Stimulated activated CD8-positive, alpha-beta memory T cell treated with anti-CD3 and anti-CD28 coated beads, Interleukin-15, amount 100 ng/mL, for 4 hours (primary cell): Measurements from ENCODE around the gene COL11A1.
"Not testable (repeated sequence)": the region's sequence is repeated elsewhere in the genome, so short reads cannot be mapped to it uniquely, and the experiment has no call there.

Source experiments
- DNase-seq, 2 donors: peaks; one replicate each; pipeline ENCODE4 v3.0.0-alpha.2; 2020; ENCODE audit warnings: low read depth in 2 of 2

COL11A1 gene

DNA sequence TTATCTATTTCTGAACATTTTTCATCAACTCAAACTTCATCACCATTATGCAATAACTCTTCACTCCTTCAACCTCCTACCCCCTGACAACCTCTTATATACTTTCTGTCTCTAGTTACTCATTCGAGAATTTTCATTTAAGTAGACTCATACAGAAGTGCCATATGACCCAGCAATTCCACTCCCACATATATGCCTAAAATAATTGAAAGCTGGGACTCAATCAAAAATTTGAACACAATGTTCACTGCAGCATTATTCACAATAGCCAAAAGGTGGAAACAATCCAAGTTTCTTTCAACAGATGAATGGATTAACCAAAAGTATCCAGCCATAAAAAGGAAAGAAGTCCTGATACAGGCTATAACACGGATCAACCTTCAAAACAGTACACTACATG is 24.1 kb downstream of the COL11A1 start:
- DNase-seq, result no peak

DNA sequence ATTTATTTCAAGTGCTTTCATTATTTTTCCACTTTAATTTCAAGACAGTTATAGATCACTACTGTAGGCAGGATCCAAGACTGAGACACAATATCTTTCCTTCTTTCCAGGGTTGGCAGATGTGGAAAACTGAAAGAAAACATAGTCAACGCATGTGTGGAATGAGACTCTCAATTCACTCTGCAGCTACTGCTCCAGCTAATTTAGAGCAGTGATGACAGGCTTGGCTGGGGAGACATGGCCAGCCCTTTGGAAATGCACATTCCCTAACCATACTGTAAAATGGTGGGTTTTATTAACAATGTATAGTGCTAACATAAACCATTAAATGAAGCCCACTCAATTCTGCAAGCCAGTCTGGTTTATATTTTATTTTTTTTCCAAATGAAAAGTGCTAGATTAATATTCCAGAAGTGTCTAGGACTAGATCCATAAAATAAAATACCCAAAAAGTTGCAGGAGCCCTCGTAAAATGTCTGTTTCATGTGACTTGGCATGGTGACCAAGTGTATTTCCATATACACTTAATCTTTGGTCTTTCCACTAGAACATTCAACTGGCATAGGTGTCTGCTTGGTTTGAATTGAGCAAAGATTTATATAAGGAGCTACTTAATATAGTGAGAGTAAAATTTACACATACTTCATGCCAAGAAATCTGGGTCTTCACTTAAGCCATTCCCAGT is 32.9 kb downstream of the COL11A1 start:
- no peak for DNase-seq

DNA sequence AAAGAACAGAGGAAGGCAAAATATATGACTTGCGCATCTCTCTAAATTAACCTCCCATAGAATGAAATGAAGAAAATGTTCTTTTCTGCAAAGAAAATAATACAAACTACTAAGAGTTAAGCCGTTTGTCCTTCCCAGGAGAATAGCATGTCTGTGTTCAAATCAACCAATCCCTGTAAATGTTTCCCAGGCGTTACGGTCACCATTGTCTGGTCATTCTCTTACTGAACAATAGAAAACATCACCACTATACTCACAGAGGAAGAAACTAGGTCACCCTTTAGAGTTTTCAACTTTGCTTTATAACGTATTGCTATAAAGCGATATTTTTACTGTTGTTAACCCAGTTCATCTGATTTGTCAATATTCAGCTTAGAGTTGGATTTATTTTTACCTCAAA is 34.1 kb downstream of the COL11A1 start:
- DNase-seq, result no peak

DNA sequence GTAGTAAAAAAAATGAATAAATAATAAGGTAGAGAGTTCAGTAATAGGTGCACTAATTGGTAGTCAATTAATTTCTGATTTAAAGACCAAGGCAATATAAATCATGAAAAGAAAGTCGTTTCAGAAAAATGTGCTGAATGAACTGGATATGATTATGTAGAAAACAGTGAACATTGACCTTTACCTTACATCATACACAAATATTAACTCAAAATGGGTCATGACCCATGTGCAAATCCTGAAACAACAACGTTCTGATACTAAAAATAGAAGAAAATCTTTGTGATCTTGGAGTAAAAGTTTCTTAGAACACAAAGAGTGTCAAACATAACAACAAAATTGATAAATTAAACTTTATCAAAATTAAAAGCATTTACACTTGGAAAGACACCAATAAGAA is 39.1 kb downstream of the COL11A1 start:
- DNase-seq, result no peak

DNA sequence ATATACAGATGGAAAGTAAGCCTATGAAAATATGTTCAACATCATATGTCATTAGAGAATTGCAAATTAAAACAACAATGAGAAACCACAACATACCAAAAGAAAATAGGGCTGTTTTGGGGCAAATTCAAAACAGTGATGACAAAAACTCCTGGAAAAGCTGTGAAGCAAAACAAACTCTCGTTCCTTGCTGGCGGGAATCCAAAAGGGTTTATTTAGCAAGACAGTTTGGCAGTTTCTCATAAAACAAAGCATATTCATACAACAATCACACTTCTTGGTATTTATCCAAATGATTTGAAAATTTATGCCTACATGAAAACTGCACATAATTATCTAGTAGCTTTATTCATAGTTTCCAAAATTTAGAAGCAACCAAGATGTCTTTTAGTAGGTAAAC is 44.4 kb downstream of the COL11A1 start:
- DNase-seq, result no peak

DNA sequence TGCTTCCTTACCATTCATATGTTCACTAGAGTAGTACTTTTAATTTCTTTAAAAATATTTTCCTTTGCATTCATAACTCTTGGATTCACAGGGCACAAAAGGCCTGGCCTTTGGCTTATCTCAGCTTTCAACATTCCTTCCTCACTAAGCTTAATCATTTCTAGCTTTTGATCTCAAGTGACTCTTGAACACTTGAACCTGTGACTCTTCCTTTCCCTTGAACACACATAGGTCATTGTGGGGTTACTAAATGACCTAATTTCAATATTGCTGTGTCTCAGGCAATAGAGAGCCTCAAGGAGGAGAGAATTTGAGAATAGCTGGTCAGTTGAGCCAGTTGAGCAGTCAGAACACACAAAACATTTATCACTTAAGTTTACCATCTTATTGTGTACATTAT is 49.9 kb downstream of the COL11A1 start:
- no peak for DNase-seq

DNA sequence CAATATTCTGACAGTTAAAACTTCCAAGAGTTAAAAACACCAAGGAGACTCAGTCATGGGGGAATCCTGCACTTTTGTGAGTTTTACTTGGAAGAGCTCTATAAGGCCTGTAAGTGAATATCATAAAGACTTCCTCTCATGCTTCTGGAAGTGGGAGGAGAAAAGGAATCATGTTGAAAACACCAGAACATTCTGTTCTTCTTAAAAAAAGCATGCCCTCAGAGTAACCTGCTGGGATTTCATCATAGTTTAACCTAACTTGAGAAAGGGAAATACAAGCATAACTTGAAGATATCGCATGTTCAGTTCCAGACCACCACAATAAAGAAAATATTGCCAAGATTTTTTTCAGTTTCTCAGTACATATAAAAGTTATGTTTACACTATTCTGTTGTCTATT is 51.9 kb downstream of the COL11A1 start:
- DNase-seq, result no peak

DNA sequence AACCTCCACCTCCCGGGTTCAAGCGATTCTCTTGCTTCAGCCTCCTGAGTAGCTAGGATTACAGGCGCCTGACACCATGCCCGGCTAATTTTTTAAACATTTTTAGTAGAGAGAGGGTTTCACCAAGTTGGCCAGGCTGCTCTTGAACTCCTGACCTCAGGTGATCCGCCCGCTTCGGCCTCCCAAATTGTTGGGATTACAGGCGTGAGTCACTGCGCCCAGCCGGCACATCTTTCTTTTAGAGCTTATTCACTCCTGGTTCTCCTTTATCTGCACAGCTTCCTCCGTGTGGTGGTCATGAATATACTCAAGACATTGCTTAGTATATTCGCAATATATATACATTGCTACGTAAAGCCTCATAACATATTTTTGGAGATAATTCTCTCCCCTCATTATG is 80.2 kb downstream of the COL11A1 start:
- DNase-seq, result not testable (repeated sequence)

DNA sequence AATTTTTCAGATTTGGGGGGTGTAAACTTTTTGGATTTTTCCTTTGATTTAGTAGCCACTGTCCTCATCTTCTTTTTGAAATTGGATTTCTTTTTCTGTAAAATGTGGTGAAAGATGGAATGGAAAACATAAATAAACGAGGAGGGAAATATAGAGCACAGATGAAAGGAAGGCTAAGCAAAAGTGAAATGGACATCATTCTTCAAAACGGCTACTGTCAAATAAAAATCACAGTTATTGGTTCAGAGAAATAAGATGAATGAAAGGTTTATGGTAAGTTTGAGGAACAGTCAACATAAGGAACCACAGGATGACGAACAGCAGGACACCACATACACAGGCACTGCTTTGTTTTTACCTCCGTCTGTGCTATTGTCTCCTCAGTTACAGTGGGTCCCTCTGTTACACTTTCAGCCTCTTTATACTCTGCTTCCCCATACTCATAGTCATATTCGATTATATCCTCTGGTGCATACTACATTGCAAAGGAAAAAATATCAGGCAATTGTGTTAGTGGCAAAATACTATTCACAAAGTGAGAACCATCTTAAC is 82.4 kb downstream of the COL11A1 start:
- no peak for DNase-seq

DNA sequence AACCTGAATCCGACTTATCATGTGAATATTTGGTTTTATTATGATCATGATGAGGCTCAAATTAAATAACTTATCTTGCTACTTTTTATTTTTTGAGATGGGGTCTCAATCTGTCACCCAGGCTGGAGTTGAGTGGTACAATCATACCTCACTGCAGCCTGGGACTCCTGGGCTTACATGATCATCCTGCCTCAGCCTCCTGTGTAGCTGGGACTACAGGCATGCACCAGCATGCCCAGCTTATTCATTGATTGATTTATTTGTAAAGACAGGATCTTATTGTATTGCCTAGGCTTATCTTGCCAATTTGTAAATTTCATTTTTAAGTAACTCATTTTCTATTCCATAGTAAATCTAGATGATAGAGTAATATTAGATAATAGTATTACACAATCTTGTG is 84.3 kb downstream of the COL11A1 start:
- DNase-seq, result no peak

DNA sequence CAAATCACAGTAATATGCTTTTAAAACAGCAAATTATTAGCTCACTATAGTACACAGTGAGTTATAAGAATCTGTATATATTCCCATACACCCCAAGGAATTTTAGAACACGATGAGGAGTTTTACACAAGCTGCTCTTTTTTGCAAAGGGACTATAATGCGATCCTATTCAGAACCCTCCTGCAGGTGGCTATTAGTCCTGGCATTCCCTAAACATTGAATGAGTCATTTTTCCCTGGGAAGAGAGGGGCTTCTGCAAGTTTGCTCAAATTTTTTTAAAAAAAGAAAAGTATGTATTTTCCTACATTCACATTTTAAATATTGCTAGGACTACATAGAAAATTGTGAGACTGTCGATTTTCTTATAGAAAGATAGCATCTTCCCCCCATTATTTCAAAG is 106.3 kb downstream of the COL11A1 start:
- DNase-seq, result no peak

DNA sequence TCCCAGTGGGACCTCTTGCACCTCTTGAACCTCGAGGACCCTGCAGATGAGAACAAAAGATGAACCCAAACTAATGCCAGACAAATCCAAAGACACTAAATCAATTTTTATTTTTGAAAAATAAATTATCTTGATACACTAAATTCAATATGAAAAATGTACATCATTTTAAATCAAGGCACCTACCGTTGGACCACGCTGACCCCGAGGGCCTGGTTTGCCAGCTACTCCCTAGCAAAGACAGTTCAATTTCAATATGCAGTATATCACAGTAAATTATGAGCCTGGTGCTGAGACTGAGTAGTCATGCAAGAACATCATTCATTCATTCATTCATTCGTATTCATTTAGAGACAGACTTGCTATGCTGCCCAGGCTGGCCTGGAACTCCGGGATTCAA is 129.4 kb downstream of the COL11A1 start:
- no peak for DNase-seq

DNA sequence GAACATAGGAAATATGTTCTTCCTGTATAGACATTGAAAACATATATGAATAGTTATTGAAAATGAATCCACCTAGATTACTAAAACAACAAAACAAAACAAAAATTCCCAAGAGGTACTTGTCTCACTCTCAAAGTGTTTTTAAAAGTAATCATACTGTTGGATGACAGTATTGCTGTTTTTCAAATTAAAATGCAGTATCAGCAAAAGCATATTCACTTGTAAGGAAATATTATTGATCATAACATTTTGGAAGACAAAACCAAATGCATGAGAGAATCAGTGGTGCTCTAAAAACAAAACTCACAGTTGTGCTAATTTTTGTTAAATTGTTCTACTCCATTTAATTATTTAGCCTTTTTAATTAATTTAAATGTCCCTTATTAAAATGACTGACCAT is 131.0 kb downstream of the COL11A1 start:
- DNase-seq, result no peak

DNA sequence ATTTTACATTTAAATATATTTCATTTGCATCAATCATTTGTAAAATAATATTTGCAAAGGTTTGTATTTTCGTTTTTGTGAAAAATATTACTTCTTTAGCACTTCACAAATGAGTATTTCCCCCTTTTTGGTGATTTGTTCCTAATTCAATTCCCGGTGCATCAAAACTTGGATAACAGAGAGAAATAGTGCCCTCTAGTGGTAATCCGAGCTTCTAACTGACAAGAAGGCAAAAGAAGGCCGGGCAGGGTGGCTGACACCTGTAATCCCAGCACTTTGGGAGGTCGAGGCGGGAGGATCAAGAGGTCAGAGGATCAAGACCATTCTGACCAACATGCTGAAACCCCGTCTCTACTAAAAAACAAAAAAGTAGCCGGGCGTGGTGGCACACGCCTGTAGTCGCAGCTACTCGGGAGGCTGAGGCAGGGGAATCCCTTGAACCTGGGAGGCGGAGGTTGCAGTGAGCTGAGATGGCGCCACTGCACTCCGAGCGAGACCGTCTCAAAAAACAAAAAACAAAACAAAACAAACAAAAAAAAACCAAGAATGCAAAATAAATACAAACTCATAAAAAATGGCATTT is 137.7 kb downstream of the COL11A1 start:
- no peak for DNase-seq

DNA sequence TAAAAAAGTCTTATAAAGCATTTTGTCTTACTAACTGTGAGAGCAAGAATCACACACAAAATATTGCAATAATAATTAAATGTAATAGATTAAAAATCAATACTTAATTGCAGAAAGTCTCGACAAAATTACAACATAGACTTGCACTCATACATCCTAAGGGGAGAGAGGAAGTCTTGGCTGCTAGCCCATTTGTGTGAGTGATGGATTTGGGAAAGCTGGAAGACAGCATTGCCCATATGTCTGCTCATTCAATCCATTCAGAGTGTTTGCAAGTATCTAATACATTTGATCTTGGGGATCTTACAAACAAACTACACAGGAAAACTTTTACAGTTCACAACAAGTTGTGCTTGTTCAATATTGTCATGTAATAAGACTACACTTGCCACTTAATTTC is 140.5 kb downstream of the COL11A1 start:
- DNase-seq, result no peak

DNA sequence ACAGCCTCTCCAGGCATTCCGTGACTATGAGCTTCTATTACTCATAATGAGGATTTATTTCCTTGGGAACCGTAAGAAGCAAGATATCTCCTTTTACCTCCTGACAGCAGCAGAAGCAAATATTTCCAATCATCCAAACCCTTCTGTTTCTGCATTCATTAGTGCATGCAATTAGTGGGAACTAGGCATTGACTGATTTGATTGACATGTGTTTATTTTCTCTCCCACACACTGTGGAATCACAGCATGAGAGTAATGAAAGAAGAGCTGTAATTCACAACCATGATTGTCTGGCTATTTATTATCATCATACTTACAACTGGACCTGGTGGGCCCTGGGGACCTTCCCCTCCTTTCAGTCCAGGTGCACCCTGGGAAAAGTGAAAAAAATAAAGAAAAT is 146.8 kb downstream of the COL11A1 start:
- no peak for DNase-seq

DNA sequence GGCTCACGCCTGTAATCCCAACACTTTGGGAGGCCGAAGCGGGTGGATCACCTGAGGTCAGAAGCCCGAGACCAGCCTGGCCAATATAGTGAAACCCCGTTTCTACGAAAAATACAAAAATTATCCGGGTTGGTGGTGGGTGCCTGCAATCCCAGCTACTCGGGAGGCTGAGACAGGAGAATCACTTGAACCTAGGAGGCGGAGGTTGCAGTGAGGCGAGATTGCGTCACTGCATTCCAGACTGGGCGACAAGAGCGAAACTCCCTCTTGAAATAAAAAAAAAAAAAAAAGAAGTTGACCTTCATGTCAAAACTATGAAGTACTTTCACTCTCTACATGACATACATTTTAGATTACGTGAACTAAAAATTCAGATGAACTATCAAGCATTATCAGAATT is 153.7 kb downstream of the COL11A1 start:
- no peak for DNase-seq

DNA sequence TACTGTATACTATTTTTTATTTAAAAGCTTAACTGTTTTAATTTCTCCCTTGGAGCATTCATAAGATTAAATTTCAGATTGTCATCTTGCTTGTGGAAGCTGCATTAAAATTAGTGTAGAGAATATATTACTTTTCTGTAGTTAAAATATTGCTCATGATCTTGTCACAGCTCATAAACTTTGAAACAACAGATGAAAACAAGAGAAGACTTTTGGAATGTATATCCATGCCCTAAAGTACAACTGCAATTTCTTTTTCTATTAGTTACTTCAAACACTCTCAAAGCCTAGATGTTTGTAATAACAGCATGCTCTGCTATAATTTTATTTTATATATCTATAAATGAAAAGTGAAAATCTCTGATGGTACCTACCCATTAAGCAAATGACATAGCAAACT is 155.9 kb downstream of the COL11A1 start:
- DNase-seq, result no peak

DNA sequence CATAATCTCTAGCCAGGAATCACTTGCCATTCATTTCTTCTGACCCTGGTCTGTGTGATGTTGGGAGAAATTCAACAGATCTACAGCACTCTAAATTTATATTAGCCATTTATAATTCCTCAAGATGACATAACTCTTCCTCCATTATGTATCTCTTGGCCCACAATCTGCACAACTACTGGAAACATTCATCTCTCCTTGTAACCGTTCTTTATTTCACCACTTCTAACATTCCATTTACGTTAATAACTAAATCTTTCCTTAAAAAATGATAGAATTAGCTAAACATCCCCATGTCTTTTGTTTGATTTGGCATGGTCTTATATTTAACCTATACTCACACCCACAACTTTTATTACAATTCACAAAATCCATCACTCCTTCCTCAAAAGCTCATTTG is 166.0 kb downstream of the COL11A1 start:
- DNase-seq, result no peak

DNA sequence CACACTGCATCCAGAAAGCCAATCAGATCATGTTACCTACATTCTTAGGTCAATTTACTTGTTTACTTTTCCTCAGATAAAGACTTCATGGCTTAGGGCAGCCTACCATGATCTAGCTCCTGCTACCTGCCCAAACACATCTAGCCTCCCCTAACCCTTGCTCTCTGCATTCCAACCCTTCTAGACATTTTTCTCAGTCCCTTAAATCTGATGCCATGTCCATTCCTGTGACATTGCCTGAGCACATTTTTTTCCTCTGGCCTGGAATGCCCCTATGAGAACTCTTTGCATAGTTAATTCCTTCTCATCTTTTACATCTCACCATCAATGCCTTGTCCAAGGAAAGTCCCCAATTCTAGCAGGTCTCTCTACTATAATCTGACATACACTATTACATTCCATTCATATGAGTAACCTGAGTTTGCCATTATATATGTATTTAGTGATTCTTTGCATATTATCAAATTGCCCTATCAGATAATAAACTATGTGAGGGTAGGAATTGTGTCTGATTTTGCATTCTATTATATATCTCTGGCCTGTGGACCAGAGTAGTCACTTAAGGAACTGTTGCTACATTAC is 166.9 kb downstream of the COL11A1 start:
- DNase-seq, result no peak

DNA sequence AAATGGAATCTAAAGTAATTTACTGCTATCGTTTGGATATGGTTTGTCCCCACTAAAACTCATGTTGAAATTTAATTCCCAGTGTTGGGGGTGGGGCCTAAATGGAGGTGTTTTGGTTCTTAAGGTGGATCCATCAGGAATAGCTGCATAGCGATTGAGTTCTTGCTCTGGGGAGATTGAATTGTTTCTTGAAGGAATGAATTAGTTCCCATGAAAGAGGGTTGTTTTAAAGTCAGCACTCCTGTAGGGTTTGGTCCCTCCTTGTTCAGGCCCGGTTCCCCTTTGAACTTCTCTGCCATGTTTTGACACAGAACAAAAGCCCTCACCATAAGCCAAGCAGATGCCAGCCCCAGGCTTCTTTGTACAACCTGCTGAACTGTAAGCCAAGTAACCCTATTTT is 170.9 kb downstream of the COL11A1 start:
- no peak for DNase-seq

DNA sequence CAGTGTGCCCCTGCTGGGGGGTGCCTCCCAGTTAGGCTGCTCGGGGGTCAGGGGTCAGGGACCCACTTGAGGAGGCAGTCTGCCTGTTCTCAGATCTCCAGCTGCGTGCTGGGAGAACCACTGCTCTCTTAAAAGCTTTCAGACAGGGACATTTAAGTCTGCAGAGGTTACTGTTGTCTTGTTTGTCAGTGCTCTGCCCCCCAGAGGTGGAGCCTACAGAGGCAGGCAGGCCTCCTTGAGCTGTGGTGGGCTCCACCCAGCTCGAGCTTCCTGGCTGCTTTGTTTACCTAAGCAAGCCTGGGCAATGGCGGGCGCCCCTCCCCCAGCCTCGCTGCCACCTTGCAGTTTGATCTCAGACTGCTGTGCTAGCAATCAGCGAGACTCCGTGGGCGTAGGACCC is 175.0 kb downstream of the COL11A1 start:
- not testable (repeated sequence) for DNase-seq

DNA sequence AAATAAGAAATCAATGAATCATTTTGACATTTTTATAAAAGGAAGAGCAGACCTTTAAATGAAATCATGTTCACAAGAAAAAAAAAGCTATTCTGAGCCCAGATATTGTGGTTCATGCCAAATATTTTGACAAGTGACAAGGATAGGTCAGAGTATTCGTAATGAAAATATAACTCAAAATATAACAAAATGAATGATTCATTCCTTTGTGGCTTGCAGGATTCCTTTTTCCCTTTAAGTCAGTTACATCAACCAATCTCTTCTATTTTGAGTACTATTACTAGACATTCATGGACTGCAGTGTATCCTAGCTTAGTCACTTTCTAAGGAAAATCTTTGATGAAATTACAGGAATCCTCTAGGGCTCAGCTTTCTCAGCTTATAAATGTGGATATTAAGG is 188.7 kb downstream of the COL11A1 start:
- DNase-seq, result no peak
